IMR-90 (cell line): Measurements from ENCODE around the gene SERPINA6. TPM values are rescaled to one million over a fixed set of nuclear protein-coding genes. Genes with fewer than 3 reads are reported as not detected.

ENCODE experiments used
- ATAC-seq: fragments of 200-7000 bp; cut with Tn5 transposase; 2 replicates; pipeline ENCODE4 v1.9.1; 2020; ENCODE audit warnings: low read depth, mild to moderate bottlenecking, moderate library complexity
- BruUV-seq: library from RNA; stranded (reverse); fragments of 400-500 nt; replicated peaks from 2 replicates; lab custom pipeline; 2021; lab: Mats Ljungman, UMichigan
- CTCF ChIA-PET: fragments of 300-600 bp; formaldehyde crosslinking; extraction: SDS; loops from one replicate; lab custom pipeline; 2021; ENCODE audit warnings: antibody characterized with exemption; lab: Yijun Ruan, JAX
- POLR2A ChIA-PET: fragments of 300-600 bp; sonication (Branson Sonifier 250); formaldehyde crosslinking; loops from one replicate; lab custom pipeline; 2022; ENCODE audit warnings: antibody characterized with exemption; ENCODE audit not compliant: unreplicated experiment; lab: Charles Lee
- DNase-seq: peaks from one replicate; pipeline ENCODE4 v3.0.0; 2013
- H2AFZ ChIP-seq: replicated peaks from 2 replicates; pipeline ENCODE3; 2013; ENCODE audit warnings: low read length, mild to moderate bottlenecking; ENCODE audit not compliant: poor library complexity
- H2AK5ac ChIP-seq: 2 replicates; pipeline ENCODE4 v1.6.1; 2013; ENCODE audit warnings: low read depth, low read length, inconsistent platforms
- H2AK9ac ChIP-seq: replicated peaks from 2 replicates; pipeline ENCODE3; 2013; ENCODE audit warnings: mild to moderate bottlenecking, low read depth, low read length, moderate library complexity; ENCODE audit not compliant: poor library complexity
- H2BK120ac ChIP-seq: 2 replicates; pipeline ENCODE4 v1.6.1; 2013; ENCODE audit warnings: low read depth, low read length, inconsistent platforms
- H2BK15ac ChIP-seq: 3 replicates; pipeline ENCODE4 v1.6.1; 2013; ENCODE audit warnings: low read depth, low read length, inconsistent platforms
- H2BK20ac ChIP-seq: 2 replicates; pipeline ENCODE4 v1.6.1; 2013; ENCODE audit warnings: low read depth, mild to moderate bottlenecking, inconsistent platforms, low read length, moderate library complexity
- H2BK5ac ChIP-seq: 2 replicates; pipeline ENCODE4 v1.6.1; 2013; ENCODE audit warnings: mild to moderate bottlenecking, low read depth, low read length, inconsistent platforms; ENCODE audit not compliant: poor library complexity, severe bottlenecking
- H3K14ac ChIP-seq: replicated peaks from 2 replicates; pipeline ENCODE4 v1.6.1; 2013; ENCODE audit warnings: low read depth, low read length, inconsistent platforms
- H3K18ac ChIP-seq: 2 replicates; pipeline ENCODE4 v1.6.1; 2013; ENCODE audit warnings: low read depth, low read length, control low read depth
- H3K23ac ChIP-seq: 2 replicates; pipeline ENCODE4 v1.6.1; 2013; ENCODE audit warnings: low read depth, low read length, inconsistent platforms
- H3K27ac ChIP-seq: 2 replicates; pipeline ENCODE4 v1.5.1; 2013; ENCODE audit warnings: mild to moderate bottlenecking, control low read depth, low read length; ENCODE audit not compliant: insufficient read depth
- H3K27me3 ChIP-seq: 2 replicates; pipeline ENCODE4 v1.6.1; 2013; ENCODE audit warnings: low read length; ENCODE audit not compliant: control insufficient read depth, insufficient read depth
- H3K36me3 ChIP-seq: 2 replicates; pipeline ENCODE4 v1.6.1; 2013; ENCODE audit warnings: low read length, mixed read lengths; ENCODE audit not compliant: control insufficient read depth, insufficient read depth
- H3K4ac ChIP-seq: 2 replicates; pipeline ENCODE4 v1.6.1; 2013; ENCODE audit warnings: low read depth, low read length, inconsistent platforms
- H3K4me1 ChIP-seq: 2 replicates; pipeline ENCODE4 v1.6.1; 2013; ENCODE audit warnings: low read length, mixed read lengths; ENCODE audit not compliant: control insufficient read depth, insufficient read depth
- H3K4me2 ChIP-seq: 2 replicates; pipeline ENCODE4 v1.6.1; 2013; ENCODE audit warnings: low read depth, mild to moderate bottlenecking, control low read depth, low read length, moderate library complexity
- H3K4me3 ChIP-seq: 2 replicates; pipeline ENCODE4 v1.5.1; 2013; ENCODE audit warnings: low read depth, mild to moderate bottlenecking, control low read depth, low read length, moderate library complexity; ENCODE audit not compliant: insufficient read depth
- H3K56ac ChIP-seq: 2 replicates; pipeline ENCODE4 v1.6.1; 2013; ENCODE audit warnings: low read length, inconsistent platforms; ENCODE audit not compliant: insufficient read depth; ENCODE audit errors: extremely low read depth
- H3K79me1 ChIP-seq, 2 experiments: 2 replicates each; pipeline ENCODE4 v1.6.1; 2013; ENCODE audit warnings: low read length in 2 of 2, inconsistent platforms in 1 of 2, low read depth in 1 of 2
- H3K9ac ChIP-seq: 2 replicates; pipeline ENCODE4 v1.6.1; 2013; ENCODE audit warnings: low read depth, low read length, control low read depth
- H3K9me1 ChIP-seq: 2 replicates; pipeline ENCODE4 v1.6.1; 2013; ENCODE audit warnings: low read length, inconsistent platforms; ENCODE audit not compliant: insufficient read depth
- H3K9me3 ChIP-seq: 2 replicates; pipeline ENCODE4 v1.6.1; 2013; ENCODE audit warnings: low read length; ENCODE audit not compliant: control insufficient read depth, insufficient read depth
- H4K20me1 ChIP-seq: 2 replicates; pipeline ENCODE4 v1.6.1; 2013; ENCODE audit warnings: low read length, inconsistent platforms; ENCODE audit not compliant: insufficient read depth
- H4K5ac ChIP-seq: 2 replicates; pipeline ENCODE4 v1.6.1; 2013; ENCODE audit warnings: mild to moderate bottlenecking, low read depth, low read length, control low read depth
- H4K8ac ChIP-seq, 2 experiments: 2 replicates each; pipeline ENCODE4 v1.6.1; 2013; ENCODE audit warnings: low read depth in 2 of 2, low read length in 2 of 2, control low read depth in 1 of 2, inconsistent platforms in 1 of 2
- H4K91ac ChIP-seq: 2 replicates; pipeline ENCODE4 v1.6.1; 2013; ENCODE audit warnings: low read depth, low read length, inconsistent platforms; ENCODE audit not compliant: insufficient read depth
- BHLHE40 ChIP-seq: fragments of 150-350 bp; IDR thresholded peaks from 2 replicates; pipeline ENCODE4 v1.6.1; 2016; ENCODE audit warnings: mild to moderate bottlenecking, low read depth, low read length
- CEBPB ChIP-seq: IDR thresholded peaks from 2 replicates; pipeline ENCODE4 v1.6.1; 2012; ENCODE audit warnings: low read depth, low read length, improper control_type of control experiment
- CHD1 ChIP-seq: IDR thresholded peaks from 2 replicates; pipeline ENCODE4 v1.6.1; 2012; ENCODE audit warnings: low read depth, low read length, improper control_type of control experiment
- CTCF ChIP-seq: conservative IDR thresholded peaks from 2 replicates; pipeline ENCODE4 v1.5.1; 2012; ENCODE audit warnings: mild to moderate bottlenecking, low read depth, low read length, improper control_type of control experiment
- ELK1 ChIP-seq: fragments of 150-350 bp; IDR thresholded peaks from 2 replicates; pipeline ENCODE4 v1.6.1; 2016; ENCODE audit warnings: low read depth, mild to moderate bottlenecking, low read length, moderate library complexity, borderline replicate concordance
- FOS ChIP-seq: fragments of 150-350 bp; IDR thresholded peaks from 2 replicates; pipeline ENCODE4 v1.6.1; 2016; ENCODE audit warnings: low read depth, low read length
- MAFK ChIP-seq: IDR thresholded peaks from 2 replicates; pipeline ENCODE4 v1.6.1; 2012; ENCODE audit warnings: low read depth, low read length, improper control_type of control experiment
- MAZ ChIP-seq: IDR thresholded peaks from 2 replicates; pipeline ENCODE4 v1.6.1; 2012; ENCODE audit warnings: low read depth, mild to moderate bottlenecking, low read length, improper control_type of control experiment, moderate library complexity, borderline replicate concordance
- MXI1 ChIP-seq: IDR thresholded peaks from 2 replicates; pipeline ENCODE4 v1.6.1; 2012; ENCODE audit warnings: low read depth, mild to moderate bottlenecking, low read length, moderate library complexity, borderline replicate concordance
- NFE2L2 ChIP-seq: fragments of 150-350 bp; IDR thresholded peaks from 2 replicates; pipeline ENCODE4 v1.6.1; 2016; ENCODE audit warnings: low read depth, mild to moderate bottlenecking, low read length
- POLR2A ChIP-seq: IDR thresholded peaks from 2 replicates; pipeline ENCODE4 v1.6.1; 2012; ENCODE audit warnings: mild to moderate bottlenecking, low read depth, low read length
- RAD21 ChIP-seq: IDR thresholded peaks from 2 replicates; pipeline ENCODE4 v1.6.1; 2012; ENCODE audit warnings: low read length, improper control_type of control experiment
- RCOR1 ChIP-seq: IDR thresholded peaks from 2 replicates; pipeline ENCODE4 v1.6.1; 2012; ENCODE audit warnings: mild to moderate bottlenecking, low read length, improper control_type of control experiment; ENCODE audit not compliant: insufficient replicate concordance
- RFX5 ChIP-seq: IDR thresholded peaks from 2 replicates; pipeline ENCODE4 v1.8.0; 2012; ENCODE audit warnings: low read depth, mild to moderate bottlenecking, low read length, moderate library complexity
- SMC3 ChIP-seq: fragments of 150-350 bp; IDR thresholded peaks from 2 replicates; pipeline ENCODE4 v1.6.1; 2016; ENCODE audit warnings: low read depth, mild to moderate bottlenecking, antibody characterized with exemption, low read length, moderate library complexity
- WGBS, 2 experiments: methylation state at CpG; one replicate each; pipeline versions ENCODE4 v1.1.5 to v1.1.7; 2013; ENCODE audit warnings: missing lambda C conversion rate in 2 of 2; ENCODE audit not compliant: insufficient read length in 1 of 2; ENCODE audit errors: extremely low coverage in 2 of 2; 5-methylcytosine and 5-hydroxymethylcytosine counted together
- dilution Hi-C: fragments of 300-500 bp; cut with HindIII; formaldehyde crosslinking; loops from one replicate; pipeline ENCODE4 v1.14.3; 2018; ENCODE audit warnings: low sequenced_read_pairs; ENCODE audit not compliant: unreplicated experiment
- in situ Hi-C: fragments of 300-500 bp; cut with MboI; formaldehyde crosslinking; loops from 3 replicates; pipeline ENCODE4 v1.14.3; 2019; ENCODE audit warnings: low sequenced_read_pairs, inconsistent platforms, mixed read lengths
- intact Hi-C: fragments of 100-400 bp; cut with micrococcal nuclease; formaldehyde crosslinking; loops from 2 replicates; pipeline ENCODE4 v1.10.0; 2022
- polyA plus RNA-seq, 3 experiments: library from polyadenylated mRNA; depleted of rRNA; stranded (reverse); fragments of >200 nt; gene quantifications; 2 replicates each; pipeline ENCODE4 v1.2.3, GENCODE V29; 2012; ENCODE audit warnings: low replicate concordance in 1 of 3
- total RNA-seq: library from RNA; depleted of rRNA; stranded (reverse); fragments of >200 nt; gene quantifications from 2 replicates; pipeline ENCODE4 v1.2.3, GENCODE V29; 2012
- TF ChIP-seq, protein P1 (sequence below): fragments of 150-350 bp; IDR thresholded peaks from 2 replicates; pipeline ENCODE4 v1.6.1; 2017; ENCODE audit warnings: mild to moderate bottlenecking, antibody characterized with exemption, low read length, low read depth

Gene SERPINA6
- total and polyA plus RNA-seq, 2 of the 4 experiments (the other 2 are of a cell fraction), result not detected

DNA sequence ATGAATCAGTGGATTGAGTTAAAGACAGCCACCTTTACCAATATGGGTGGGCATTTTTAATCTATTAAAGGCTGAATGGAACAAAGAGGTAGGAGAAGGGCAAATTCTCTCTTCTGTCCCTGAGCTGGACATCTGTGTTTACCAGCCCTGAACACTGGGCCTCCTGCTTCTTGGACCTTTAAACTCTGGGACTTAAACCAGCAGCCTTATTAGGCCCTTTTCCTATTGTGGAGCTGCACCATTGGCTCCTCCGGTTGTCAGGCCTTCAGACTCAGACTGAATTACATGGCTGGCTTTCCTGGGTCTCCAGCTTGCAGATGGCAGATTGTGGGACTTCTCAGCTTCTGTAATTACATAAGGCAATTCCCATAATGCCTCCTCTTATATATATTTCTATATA, 6.4 kb downstream of the SERPINA6 start:
- intact Hi-C loops, result no loop called here
- no peak overlapping the region for H3K4ac ChIP-seq
- H3K79me1 ChIP-seq, result no peaks in the 10 kb centered on the region
- no peak overlapping the region for H3K18ac ChIP-seq
- H3K56ac ChIP-seq, result no peak overlapping the region
- no peak overlapping the region for H2BK15ac ChIP-seq
- H3K4me1 ChIP-seq, result no peaks in the 10 kb centered on the region
- no peak overlapping the region for H2BK120ac ChIP-seq
- WGBS, 2 experiments, result 33% methylated on average over 1 of the region's 1 CpG; no CpG with 5 or more reads in 1 of the 2 experiments
- H3K27me3 ChIP-seq, result no peaks in the 10 kb centered on the region
- TF ChIP-seq BHLHE40, result no peak
- TF ChIP-seq CTCF, result no peak
- TF ChIP-seq POLR2A, result no peak
- TF ChIP-seq MXI1, result no peak
- no peak for TF ChIP-seq NFE2L2
- no peak for TF ChIP-seq MAZ
- TF ChIP-seq ELK1, result no peak
- no peak for TF ChIP-seq RAD21
- TF ChIP-seq, protein P1, sequence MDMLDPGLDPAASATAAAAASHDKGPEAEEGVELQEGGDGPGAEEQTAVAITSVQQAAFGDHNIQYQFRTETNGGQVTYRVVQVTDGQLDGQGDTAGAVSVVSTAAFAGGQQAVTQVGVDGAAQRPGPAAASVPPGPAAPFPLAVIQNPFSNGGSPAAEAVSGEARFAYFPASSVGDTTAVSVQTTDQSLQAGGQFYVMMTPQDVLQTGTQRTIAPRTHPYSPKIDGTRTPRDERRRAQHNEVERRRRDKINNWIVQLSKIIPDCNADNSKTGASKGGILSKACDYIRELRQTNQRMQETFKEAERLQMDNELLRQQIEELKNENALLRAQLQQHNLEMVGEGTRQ, result no peak
- no peak for TF ChIP-seq MAFK
- TF ChIP-seq CEBPB, result no peak
- no peak for TF ChIP-seq RCOR1
- TF ChIP-seq FOS, result no peak
- no peak for TF ChIP-seq SMC3
- TF ChIP-seq RFX5, result no peak
- TF ChIP-seq CHD1, result no peak
- no peak overlapping the region for H2AFZ ChIP-seq
- H2AK5ac ChIP-seq, result no peak overlapping the region
- no peaks in the 10 kb centered on the region for H3K36me3 ChIP-seq
- no peaks in the 10 kb centered on the region; the same call in 1 of the 2 replicates for H3K9me3 ChIP-seq
- ATAC-seq (no peak), DNase-seq (no peak)
- H3K4me3 ChIP-seq, result no peak overlapping the region
- H3K4me2 ChIP-seq, result no peak overlapping the region
- no peak overlapping the region for H2BK5ac ChIP-seq
- dilution Hi-C loops, result no loop called here
- H4K5ac ChIP-seq, result no peak overlapping the region
- no peak overlapping the region for H3K14ac ChIP-seq
- H4K20me1 ChIP-seq, result no peaks in the 10 kb centered on the region
- in situ Hi-C loops, result no loop called here
- ChIA-PET POLR2A (no interaction called here), CTCF (no interaction called here)
- no peak overlapping the region for H3K9ac ChIP-seq
- H4K8ac ChIP-seq, result no peak overlapping the region
- H4K91ac ChIP-seq, result no peak overlapping the region
- H2AK9ac ChIP-seq, result no peak overlapping the region
- H3K23ac ChIP-seq, result no peak overlapping the region
- no peaks in the 10 kb centered on the region for H3K9me1 ChIP-seq
- H2BK20ac ChIP-seq, result no peak overlapping the region
- BruUV-seq, result no TSS peak
- no peak overlapping the region for H3K27ac ChIP-seq
